Measurements from ENCODE around the gene MDFI. TPM values are rescaled to one million over a fixed set of nuclear protein-coding genes. Genes with fewer than 3 reads are reported as not detected.

Gene MDFI
- total RNA-seq, 1 donor from 2014 or later = 149 TPM

GRCh38 chr6:41641352-41641925, 3.2 kb downstream of the MDFI start:
- DNase-seq (ENCODE audit: low spot score in 2 of 2, unreplicated experiment in 2 of 2) = no peak
- peak overlapping the region; percentile 88 for H3K4me3 Mint-ChIP-seq
- TF ChIP-seq CTCF (IDR thresholded peaks at IDR 0.05; ENCODE audit: unreplicated experiment) = no peak
- peaks cover 19% of the 10 kb centered on the region for H3K36me3 Mint-ChIP-seq
- no peak overlapping the region for H3K27ac Mint-ChIP-seq
- H3K27me3 Mint-ChIP-seq (ENCODE audit: low read depth) = no peaks in the 10 kb centered on the region
- H3K9me3 Mint-ChIP-seq = no peaks in the 10 kb centered on the region
- H3K4me1 Mint-ChIP-seq = peaks cover 73% of the 10 kb centered on the region

GRCh38 chr6:41642090-41642959, 4.1 kb downstream of the MDFI start:
- no peaks in the 10 kb centered on the region for H3K27me3 Mint-ChIP-seq (ENCODE audit: low read depth)
- no peak for DNase-seq (ENCODE audit: low spot score in 2 of 2, unreplicated experiment in 2 of 2)
- H3K9me3 Mint-ChIP-seq = no peaks in the 10 kb centered on the region
- peaks cover 26% of the 10 kb centered on the region for H3K36me3 Mint-ChIP-seq
- peak overlapping the region; percentile 90 for H3K27ac Mint-ChIP-seq
- TF ChIP-seq CTCF (IDR thresholded peaks at IDR 0.05; ENCODE audit: unreplicated experiment) = no peak
- peaks cover 69% of the 10 kb centered on the region for H3K4me1 Mint-ChIP-seq
- H3K4me3 Mint-ChIP-seq = peak overlapping the region; percentile 46

GRCh38 chr6:41642960-41643898, 5.0 kb downstream of the MDFI start:
- Mint-ChIP-seq H3K4me1 (peaks cover 66% of the 10 kb centered on the region), H3K27me3 (ENCODE audit: low read depth) (no peaks in the 10 kb centered on the region), H3K27ac (peak overlapping the region; percentile 90), H3K9me3 (no peaks in the 10 kb centered on the region), H3K36me3 (peaks cover 28% of the 10 kb centered on the region), H3K4me3 (peak overlapping the region; percentile 11)
- no peak for TF ChIP-seq CTCF (IDR thresholded peaks at IDR 0.05; ENCODE audit: unreplicated experiment)
- no peak for DNase-seq (ENCODE audit: low spot score in 2 of 2, unreplicated experiment in 2 of 2)

- no peak for TF ChIP-seq CTCF (IDR thresholded peaks at IDR 0.05; ENCODE audit: unreplicated experiment)
- Mint-ChIP-seq H3K27me3 (ENCODE audit: low read depth) (no peaks in the 10 kb centered on the region), H3K9me3 (no peaks in the 10 kb centered on the region), H3K4me3 (peak overlapping the region; percentile 53), H3K4me1 (peaks cover 69% of the 10 kb centered on the region), H3K36me3 (peaks cover 32% of the 10 kb centered on the region), H3K27ac (peak overlapping the region; percentile 74)
- DNase-seq (ENCODE audit: low spot score in 2 of 2, unreplicated experiment in 2 of 2) = no peak
Measured at GRCh38 chr6:41643899-41644269, 5.6 kb downstream of the MDFI start.

GRCh38 chr6:41644297-41644879, 6.1 kb downstream of the MDFI start:
- Mint-ChIP-seq H3K27me3 (ENCODE audit: low read depth) (no peaks in the 10 kb centered on the region), H3K4me1 (peaks cover 66% of the 10 kb centered on the region), H3K9me3 (no peaks in the 10 kb centered on the region), H3K4me3 (peak overlapping the region; percentile 53), H3K36me3 (peaks cover 34% of the 10 kb centered on the region), H3K27ac (peak overlapping the region; percentile 74)
- no peak for TF ChIP-seq CTCF (IDR thresholded peaks at IDR 0.05; ENCODE audit: unreplicated experiment)
- no peak for DNase-seq (ENCODE audit: low spot score in 2 of 2, unreplicated experiment in 2 of 2)
